ENCODE measurements around the gene SIN3B.

Gene SIN3B

DNA sequence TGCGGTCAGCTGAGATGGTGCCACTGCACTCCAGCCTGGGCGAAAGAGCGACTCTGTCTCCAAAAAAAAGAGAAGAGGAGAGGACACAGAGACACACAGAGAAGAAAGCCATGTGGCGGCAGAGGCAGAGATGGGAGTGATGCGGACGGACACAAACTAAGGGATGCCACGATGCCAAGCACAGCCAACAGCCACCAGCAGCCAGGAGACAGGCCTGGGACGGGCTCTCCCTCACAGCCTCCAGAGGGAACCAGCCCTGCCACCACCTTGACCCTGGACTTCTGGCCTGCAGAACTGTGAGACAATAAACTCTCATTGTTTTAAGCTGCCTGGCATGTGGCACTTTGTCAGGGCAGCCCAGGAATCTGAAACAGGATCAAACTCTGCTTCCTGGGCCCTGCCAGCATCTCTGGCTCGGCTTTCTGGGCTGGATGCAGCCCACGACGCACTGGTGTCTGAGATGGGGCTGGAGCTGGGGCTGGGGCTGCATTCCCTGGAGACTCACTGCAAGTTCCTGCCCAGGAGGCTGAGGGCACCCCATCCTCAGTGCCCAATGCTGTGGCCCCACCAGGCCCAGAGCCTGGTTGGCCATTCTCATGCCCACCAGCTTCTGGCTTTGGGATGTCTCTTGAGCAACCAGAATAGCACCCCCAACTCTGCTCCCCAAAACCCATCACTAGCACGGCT, 62.6 kb downstream of the SIN3B start:
- no peak for DNase-seq

DNA sequence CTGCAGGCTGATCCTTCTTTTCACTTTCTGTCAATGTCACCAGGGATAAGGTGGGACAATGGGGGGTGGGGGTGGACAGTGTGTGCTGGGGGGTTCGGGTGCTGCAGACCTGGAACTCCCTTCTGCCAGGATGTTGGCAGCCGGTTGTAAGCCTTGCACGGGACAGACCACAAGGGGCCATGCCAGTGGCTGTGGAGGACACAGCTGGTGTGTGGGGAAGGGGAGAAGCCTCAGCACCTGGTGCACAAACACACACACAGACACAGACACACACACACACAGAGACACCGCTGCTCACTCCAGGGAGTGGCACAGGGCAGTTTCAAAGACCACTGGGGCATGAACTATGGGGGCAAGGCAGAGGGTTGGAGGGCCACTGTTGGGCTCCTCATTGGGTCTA, 63.2 kb downstream of the SIN3B start:
- DNase-seq = no peak

GRCh38 chr19:16892868-16893685, 63.9 kb downstream of the SIN3B start:
- DNase-seq = no peak

- no peak for DNase-seq
Measured at GRCh38 chr19:16893686-16893989, 64.4 kb downstream of the SIN3B start.

DNA sequence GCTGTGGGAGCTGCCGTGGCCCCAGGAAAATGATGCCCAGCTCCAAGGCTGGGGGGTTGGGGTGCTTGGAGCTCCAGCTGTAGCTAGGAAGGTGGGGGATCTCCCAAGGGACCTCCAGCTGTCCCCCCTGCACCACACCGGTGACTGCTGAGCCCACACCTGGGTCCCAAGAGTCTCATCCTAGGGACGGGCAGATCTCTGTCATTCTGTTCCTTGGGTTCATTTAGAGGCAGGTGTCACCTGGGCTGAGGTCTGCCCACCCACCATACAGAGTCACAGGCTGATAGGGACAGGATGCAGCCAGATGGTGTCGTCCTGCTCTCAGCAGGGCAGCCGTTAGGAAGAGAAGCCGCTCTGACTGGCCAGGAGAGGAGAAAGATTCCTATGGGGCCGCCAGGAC, 64.9 kb downstream of the SIN3B start:
- no peak for DNase-seq

DNA sequence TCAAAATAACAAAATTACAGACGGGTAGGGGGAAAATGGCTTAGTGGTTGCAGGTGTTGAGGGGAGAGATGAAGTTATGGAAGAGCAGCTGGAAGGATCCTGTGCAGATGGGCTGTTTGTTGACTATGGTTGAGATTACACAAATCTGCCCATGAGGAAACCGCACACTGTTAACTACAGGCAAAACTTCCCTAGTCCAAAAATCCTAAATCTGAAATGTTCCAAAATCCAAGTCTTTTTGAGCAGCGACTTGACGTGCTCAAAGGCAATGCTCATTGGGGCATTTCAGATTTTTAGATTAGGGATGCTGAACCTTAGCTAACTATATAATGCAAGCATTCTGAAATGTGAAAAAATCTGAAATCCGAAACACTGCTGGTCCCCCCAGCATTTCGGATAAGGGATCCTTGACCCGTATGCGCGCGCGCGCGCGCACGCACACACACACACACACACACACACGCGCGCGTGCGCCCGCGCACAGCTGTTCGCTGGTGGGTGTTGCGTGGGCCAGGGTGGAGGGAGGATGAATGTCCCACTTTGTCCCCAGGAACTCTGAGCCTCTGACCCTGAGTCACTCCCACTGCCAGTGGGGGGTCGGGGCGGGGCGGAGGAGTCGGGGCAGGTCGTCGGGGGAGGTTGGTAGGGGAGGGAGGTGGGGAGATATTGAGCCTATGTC, 66.4 kb downstream of the SIN3B start:
- DNase-seq = no peak

DNA sequence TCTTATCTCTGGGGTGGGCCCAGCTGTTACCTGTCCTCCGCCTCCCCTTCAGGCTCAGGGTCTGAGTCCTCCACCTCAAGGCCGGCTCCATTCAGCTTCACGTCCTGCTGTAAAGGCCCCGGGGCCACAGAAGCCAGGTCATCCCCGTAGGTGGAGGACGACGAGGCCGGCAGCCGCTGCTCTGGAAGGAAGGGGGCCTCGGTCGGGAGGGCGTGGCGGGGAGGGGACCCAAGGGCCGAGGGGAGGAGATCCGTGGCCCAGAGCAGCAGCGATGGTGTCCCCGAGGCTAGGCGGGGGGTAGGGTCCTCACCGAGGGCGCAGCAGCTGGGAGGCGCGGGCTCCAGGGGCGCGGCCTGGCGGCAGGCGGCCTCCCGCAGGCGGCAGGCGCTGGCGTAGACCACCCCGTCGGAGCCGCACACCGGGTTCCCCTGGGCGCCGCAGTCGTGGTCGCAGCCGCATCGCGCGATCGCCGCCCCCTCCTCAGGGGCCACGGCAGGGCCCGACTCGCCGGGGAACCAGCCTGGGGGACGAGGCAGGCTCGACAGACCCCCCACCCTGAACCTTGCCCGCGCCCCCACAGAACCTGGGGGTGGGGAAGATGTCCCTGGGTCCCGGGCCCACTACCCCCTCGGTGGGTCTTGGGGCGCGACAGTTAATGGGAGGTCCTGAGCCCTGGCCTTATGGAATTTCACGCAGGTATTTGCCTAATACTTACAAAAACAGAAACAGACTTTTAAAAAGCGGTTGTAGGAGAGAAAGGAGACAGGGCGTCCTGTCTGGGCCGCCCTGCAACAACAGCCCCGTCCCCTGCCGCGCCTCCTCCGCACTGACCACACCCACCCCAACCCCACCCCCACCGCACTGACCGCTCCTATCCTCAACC, 67.2 kb downstream of the SIN3B start:
- DNase-seq = no peak

- peak in 1 of 3 experiments; percentile 35 for DNase-seq
Measured at GRCh38 chr19:16897029-16897855, 68.0 kb downstream of the SIN3B start.

GRCh38 chr19:16897856-16898161, 68.6 kb downstream of the SIN3B start:
- no peak for DNase-seq

DNA sequence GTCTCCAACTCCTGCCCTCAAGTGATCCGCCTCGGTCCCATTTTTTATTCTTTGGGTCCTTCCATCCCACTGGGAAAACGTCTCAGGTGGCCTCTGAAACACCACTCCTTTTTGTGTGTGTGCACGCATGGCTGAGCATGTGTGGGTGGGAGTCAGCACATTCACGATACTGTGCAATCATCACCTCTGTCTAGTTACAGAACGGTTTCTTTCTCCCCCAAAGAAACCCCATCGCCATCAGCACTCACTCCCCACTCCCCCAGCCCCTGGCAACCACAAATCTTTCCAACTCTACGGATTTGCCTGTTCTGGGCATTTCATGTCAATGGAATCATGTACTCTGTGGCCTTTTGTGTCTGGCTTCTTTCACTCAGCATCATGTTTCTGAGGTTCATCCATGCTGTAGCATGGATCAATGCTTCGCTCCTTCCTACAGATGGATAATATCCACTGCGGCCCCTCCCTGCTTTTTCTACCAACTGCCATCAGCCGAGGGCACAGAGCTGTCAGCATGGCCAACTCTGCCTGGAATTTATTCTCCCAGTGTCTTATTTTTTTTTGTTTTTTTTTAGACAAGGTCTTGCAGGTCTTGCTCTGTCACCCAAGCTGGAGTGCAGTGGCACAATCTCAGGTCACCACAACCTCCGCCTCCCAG, 69.3 kb downstream of the SIN3B start:
- DNase-seq = no peak

- no peak for DNase-seq
Measured at GRCh38 chr19:16899566-16900075, 70.4 kb downstream of the SIN3B start.

DNA sequence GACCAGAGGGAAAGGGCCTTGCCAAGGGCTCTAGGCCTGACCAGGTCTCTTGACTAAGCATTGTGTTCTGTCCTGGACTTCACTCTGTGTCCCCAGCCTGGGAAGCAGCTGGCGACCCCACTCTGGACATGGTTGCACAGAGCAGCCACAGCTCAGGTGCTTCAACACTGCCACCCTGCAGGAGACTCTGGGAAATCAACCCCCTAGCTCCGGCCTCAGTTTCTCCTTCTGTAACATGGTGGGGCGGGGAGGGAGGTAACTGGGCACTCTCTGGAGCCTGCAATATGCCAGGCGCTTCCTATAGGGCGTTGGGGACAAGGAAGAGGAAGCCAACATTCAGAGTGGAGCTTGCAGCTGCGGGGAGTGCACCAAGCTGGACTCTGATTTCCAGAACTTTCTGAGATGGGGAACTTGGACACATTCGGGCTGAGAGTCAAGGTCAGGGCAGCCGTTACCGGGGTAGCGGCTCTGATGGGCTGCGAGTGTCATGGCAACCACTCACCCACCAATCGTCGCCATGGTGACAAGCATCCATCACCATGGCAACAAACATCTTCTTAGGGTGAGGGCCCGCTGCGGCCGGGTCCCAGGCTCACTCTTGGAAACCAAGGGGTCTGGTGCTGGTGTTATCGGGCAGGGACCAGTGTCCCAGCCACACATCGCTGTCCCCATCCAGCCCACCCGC, 72.4 kb downstream of the SIN3B start:
- DNase-seq = peak in 2 of 3 experiments; percentile 37 to 68

- no peak for DNase-seq
Measured at GRCh38 chr19:16902545-16902944, 73.3 kb downstream of the SIN3B start.

DNA sequence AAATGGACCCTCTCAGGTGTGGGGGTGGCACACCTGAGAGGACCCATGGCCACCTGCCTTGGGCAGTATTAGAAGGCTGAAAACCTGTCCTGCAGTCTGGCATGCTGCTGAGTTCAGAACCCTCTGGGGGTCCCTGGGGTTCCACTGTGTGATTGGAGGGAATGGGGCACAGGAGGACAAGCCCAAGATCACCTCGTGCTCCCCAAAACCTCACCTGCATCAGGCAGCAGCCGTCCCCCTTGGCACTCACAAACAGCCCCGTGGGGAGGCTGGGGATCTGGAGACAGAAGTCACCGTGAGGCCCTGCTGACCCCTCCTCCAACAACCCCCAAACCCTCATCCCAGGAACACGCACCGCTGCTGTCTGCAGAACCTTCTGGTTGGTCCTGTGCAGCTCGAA, 74.1 kb downstream of the SIN3B start:
- DNase-seq = no peak

DNA sequence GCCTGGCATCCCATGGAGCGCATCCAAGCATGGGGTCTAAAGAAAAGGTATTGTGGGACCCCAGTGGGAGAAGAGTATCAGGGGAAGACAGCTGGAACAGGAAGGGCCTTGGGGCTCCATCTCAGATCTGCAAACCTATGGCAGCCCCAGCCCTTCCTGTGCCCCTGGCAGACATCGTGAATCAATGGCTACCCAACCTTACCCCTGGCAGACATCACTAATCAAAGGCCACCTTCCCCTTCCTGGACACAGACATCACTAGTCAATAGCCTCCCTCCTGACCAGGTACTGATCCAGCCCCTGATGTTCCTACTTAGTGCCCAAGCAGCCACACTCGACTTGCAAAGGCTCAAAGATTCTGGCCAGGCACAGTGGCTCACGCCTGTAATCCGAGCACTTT, 75.4 kb downstream of the SIN3B start:
- no peak for DNase-seq

DNA sequence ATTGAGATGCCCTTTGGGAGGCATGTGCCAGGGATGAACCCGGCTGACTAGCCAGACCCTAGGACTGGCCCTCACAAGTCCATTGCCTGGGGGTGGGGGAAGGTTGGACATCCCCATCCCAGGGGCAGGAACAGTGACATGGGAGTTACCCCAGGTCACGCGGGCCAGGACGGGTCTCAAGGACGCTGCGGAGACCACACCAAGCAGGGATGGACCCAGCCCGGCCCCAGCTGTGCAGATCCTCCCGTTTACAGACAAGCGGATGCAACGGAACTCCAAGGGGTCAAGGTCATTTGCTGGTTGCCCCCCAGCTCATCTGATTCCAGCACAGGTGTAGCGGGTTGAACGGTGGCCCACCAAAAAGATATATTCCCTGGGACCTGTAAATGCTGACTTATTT, 79.6 kb downstream of the SIN3B start:
- no peak for DNase-seq

DNA sequence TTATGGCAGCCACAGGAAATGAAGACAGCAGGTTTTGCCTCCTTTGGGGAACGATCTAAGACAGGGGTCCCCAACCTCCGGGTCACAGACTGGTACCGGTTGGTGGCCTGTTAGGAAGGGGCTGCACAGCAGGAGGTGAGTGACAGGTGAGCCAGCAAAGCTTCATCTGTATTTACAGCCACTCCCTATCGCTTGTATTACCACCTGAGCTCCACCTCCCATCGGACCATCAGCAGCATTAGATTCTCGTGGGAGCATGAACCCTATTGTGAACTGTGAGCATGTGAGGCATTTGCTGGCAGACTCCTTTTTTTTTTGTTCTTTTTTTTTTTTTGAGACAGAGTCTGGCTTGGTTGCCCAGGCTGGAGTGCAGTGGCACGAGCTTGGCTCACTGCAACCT, 81.8 kb downstream of the SIN3B start:
- no peak for DNase-seq

DNA sequence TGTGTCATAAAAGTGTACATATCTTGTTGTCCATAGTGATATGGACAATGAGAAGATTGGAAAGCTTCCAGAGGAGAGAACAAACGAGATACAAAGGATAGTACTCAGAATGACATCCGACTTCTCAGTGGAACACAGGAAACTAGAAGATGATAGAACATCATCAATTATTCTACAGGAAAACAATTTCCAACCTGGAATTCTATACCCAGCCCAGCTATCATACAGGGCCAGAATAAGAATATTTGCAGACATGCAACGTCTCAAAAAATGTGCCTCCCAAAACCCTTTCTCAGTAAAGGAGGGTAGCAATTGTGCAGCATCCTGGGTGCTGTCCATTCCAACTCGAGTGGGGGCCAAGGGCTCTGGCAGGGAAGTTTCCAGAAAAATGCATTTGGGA, 83.6 kb downstream of the SIN3B start:
- no peak for DNase-seq

DNA sequence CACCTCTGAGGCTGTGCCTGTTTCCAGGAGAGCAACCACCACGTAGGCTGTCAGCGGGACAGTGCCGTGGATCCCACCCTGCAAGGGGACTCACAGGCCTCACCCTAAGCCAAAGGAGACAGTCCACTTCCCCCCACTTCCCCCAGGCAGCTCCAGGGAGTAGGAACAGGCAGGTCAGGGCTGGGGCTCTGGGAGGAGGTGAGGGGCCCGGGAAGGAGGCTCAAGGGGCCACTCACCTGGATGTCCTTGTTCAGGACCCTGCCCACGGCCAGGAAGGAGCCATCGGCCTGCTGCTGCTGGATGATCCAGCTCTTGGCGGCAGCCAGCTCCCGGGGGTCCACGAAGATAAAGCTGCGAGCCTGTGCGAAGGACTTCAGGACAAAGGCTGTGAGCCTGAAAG, 85.2 kb downstream of the SIN3B start:
- no peak for DNase-seq

DNA sequence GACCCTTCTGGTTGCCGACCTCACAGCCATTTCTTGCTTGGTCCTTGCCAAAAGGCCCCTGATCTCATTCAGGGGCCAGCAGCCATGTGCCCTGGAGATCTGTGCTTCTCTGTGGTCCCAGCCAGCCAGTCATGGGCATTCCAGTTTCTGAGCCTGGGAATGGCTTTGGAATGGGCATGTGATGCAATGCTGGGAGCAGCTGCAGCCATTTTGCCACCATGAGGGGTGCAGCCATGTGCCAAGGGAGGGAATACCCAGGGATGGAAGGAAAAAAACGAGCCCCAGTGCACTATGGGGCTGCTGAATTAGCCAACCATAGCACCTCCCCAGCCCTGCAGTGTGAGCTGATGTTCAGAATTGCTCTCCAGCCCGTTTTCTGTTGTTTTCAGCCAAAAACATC, 85.9 kb downstream of the SIN3B start:
- no peak for DNase-seq

DNA sequence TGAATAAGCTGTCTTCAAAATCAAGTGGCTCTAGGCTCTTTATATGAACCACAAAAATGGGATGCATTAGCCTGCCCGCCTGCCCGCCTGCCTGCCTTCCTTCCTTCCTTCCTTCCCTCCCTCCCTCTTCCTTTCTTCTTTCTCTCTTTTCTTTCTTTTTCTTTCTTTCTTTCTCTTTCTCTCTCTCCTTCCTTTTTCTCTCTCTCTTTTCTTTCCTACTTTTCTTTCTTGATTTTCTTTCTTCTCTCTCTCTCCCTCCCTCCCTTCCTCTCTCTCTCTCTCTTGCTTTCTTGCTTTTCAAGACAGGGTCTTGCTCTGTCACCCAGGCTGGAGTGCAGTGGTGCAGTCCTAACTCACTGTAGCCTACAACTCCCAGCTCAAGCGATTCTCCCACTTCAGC, 86.5 kb downstream of the SIN3B start:
- DNase-seq = no peak

Data from NCI-H1417 (cell line).